GM19025 (cell line): Measurements from ENCODE around the gene AHCYL2.
A peak's percentile ranks its signal among the peaks of the same experiment; 100 is the strongest.

Experiments
- ATAC-seq: cut with Tn5 transposase; IDR thresholded peaks from one replicate; pipeline ENCODE4 v1.9.1; 2021; ENCODE audit warnings: mild to moderate bottlenecking, low read depth, moderate library complexity; ENCODE audit not compliant: unreplicated experiment

The AHCYL2 gene

DNA sequence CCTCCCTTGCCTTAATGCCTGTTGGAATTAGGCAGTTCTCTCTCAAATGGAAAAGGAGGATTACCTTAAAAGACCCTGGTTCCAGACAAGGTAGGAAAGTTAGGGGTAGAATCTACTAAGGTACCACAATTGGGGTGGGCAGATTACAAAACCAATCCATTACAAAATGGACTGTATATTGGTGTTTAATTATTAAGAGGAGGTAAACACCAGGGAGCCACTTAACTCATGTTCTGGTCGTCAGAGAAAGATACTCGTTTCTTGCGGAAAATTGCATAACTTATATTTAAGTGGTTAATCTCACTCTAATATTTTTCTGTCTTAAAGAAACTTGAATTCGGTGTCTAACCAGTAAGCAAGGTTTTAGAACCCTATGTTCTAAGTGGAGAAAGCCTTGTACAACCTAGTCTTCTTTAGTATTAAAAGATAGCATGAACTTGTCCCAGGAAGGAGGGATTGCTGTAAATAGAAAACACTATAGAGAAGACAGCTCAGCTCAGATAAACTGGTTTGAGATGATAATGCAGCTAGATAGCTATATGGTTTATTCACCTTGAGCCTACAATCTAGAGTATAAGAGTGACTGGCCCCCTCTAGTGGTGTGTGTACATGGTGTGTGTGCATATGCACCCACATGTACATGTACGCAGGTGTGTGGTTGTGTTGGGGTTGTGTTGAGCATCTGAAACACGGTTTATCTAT lies 151.4 kb downstream of the AHCYL2 start:
- peak; percentile 55 for ATAC-seq

DNA sequence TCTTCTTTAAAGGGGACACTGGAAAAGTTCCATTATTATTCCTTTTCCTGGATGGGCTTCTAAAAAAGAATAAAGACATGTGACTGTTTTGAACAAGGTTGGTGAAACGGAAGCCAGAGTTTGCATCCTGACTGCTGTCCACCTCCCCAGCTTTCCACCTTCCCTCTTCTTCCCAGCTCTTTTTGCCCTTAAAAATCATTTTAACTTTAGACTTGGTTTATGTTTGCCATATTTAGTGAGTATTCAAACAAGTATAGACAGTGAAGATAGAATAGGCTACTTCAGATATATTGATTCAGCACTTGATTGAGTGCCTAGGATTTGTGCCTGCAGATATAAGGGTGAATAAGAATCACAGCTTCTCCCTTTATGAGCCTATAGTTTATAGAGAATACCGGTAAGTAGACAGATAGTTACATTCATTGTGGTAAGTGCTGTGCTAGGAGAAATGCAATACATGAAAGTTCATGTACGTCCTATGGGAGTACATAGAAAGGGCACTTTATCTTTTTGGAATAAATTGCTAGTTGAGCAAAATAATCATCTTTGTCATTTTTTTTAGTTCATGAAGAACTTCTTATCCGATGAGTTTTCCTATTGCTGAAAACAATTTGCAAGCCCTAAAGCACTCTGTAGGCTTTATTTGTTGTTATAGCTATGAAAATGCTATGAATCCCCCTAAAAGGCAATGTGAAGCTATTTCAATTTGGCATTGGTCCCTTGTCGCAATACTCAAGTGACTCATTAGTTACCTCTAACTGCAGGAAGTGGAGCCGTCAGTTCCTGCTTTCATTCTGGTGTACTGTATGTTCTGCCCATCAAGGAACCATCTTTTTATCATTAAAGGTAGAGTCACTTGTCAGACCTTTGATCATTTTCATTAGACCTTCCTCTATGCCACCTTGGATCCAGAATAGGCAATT lies 152.2 kb downstream of the AHCYL2 start:
- no peak for ATAC-seq

DNA sequence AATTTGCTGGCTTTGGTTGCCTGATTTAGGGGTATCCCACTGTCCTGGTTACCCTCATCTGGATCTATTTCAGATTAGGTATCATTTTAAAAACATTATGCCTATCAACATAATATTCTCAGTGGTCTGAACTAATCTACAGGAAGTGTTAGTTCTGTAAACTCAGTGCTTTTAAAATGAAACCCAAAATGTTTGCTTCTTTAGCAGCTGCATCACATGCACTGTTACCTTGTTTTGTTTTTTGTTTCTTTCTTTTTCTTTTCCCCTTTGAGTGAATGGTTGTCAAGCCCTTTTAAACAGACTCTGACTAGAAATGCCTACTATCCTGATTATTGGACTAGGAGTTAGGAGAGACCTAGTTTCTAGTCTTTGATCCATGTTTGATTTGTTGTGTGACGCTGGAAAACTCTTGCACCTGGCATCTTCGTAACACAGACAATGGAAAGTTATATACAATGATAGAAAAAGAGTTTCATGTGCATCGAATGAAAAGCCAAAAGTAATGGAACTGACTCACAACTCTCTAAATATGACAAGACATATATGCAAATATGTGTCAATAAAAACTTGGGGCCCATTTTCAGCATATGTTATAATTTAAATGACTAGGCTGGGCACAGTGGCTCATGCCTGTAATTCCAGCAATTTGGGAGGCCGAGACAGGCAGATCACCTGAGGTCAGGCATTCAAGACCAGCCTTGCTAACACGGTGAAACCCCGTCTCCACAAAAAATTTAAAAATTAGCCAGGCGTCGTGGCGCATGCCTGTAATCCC lies 157.1 kb downstream of the AHCYL2 start:
- no peak for ATAC-seq

DNA sequence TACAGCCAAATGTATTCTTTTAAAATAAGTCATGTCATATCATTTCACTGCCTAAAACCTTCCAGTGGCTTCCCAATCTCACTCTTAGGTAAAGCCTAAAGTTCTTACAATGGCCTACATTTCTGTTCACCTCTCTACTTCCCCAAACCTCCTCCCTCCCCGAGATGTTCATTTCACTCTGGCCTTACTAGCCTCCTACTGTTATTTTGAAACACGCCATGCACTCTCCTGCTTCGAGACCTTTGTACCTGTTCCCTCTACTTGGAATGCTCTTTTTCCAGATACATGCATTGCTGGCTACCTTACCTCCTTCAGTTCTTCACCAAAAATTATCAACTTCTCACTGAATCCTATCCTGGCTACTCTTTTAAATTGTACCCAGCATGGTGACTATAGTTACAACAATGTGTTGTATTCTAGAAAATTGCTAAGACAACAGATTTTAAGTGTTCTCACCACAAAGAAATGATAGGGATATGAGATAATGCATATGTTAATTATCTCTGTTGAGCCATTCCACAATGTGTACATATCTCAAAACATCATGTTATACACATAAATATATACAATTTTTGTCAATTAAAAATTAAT lies 158.8 kb downstream of the AHCYL2 start:
- no peak for ATAC-seq

DNA sequence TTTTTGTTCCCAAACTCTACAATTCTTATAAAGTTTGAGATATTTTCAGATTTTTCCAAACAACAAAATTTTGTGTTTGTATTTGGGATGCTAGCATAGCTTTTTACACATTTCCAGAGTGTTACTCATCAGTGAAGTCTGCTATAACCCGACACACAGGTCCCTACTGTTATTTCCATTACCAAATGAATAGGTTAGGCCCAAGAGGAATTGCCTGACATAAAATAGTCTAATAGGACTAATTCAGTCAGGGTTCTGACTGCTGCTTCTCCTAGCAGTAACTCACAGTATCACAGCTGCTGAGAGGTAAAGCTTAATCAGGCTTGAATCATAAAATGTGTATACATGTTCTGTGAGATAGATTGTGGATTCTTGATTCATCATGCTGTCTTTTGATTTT lies 160.3 kb downstream of the AHCYL2 start:
- ATAC-seq = no peak

DNA sequence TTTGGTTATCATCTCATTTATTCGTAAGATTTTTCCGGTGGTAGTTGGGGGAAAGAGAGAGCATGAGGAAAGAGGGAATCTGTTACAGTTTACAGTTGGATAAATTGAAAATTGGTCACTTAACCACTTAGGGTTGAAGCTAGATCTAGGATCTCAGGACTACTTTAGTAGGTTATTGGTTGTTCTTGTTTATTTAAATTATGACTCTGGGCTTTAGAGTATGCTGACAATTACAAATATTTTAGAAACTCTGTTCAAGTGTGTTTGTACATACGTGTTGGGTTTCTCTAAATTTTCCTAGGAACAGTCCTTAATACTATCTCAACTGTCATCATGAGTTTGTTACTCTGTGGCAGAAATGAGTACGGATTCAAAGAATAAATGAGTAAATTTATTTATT lies 160.8 kb downstream of the AHCYL2 start:
- ATAC-seq = no peak

DNA sequence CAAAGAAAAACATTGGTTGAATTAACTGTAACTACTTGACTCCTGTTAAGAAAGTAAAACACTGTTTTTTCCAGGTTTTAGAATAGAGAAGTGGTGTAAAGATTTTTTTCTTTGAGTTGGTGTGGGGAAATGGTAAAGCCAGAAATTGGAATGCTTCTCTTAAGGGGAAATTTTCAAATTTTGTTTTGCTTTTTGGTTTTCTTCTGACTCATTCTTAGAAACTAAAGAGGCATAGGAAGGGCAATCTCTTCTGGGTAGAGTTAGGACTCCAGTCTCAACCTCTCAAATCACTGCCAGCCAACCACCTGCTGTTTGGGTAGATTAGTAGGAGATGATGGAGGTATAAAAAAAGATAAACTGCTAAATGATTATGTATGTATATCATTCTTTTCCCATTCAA lies 161.7 kb downstream of the AHCYL2 start:
- no peak for ATAC-seq

DNA sequence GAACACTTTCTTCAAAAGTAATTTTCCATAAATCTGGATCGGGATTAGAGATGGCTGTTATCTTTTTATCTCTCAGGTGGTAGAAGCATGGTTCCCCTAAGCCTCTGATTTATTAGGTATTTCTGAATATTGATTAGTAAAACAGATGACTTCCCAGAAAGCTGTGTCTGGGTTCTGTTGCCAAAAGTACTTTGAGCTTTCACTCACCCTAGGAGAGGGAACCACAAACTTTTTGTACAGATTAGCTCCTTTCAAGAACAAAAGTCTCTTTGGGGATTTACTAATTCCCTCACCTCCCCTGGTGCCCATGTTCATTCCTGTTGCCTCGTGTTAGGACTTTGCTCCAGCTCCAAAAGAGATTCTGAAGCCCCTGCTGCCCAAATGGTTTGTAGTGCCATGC lies 162.7 kb downstream of the AHCYL2 start:
- no peak for ATAC-seq

DNA sequence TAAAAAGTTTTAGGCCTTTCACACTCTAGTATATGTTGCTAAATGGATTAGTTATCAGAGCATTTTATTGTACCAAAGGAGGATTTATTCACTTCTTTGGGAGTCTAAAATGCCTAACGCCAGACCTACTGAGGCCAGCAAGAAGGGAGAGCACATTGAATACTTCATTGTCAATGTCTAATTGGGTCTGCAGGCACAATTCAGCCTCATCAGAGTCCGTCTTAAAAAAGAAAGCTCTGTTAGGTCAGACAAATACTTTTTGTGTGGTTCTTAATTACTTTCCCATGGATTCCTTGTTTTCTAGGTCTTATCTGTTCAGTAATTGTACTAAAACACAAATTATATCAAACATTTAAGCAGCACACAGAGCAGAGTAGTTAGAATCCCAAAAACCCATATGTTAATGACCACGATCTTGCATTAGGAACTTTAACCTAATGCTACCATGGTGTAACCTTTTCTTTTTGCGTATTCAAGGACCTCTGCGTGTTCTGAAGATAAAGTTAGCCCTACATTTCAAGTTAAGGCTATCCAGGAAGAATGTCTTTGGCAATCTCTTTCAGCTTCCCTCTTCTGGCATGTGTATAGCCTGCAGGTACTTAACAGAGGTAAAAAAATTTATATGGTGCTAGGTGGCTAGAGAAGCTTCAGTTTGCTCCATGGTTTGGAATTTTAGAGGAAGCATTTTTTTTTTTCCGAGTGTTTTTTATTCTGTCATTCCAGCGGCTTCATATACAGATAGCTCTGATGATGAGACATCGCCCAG lies 163.7 kb downstream of the AHCYL2 start:
- no peak for ATAC-seq

DNA sequence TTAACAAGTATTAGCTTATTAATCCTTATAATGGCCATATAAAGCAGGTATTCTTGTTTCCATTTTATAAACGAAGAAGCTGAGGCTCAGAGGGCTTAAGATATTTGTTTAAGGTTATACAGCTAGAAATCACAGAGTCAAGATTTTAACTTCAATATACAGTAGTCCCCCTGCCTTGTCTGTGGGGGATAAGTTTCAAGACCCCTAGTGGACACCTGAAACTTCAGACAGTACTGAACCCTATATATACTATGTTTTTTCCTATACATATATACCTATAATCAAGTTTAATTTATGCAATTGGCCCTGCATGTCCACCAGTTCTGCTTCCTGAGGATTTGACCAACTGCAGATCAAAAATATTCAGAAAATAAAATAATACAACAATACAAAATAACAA lies 165.0 kb downstream of the AHCYL2 start:
- no peak for ATAC-seq

DNA sequence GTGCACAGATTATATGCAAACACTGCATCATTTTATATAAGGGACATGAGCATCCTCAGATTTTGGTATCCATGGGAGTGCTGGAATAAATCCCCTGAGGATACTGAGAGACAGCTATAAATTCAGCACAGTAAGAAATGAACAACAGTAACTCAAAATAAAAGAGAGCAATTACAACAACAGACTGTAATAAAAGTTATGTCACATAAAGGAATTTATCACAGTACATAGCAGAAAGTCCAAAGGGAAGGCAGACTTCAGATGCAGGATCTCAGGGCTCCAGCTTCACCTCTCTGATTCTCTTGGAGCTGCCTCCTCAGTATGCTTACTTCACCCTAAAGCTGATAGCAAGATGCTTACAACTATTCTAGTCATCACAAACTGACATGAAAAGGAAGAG lies 165.5 kb downstream of the AHCYL2 start:
- no peak for ATAC-seq

DNA sequence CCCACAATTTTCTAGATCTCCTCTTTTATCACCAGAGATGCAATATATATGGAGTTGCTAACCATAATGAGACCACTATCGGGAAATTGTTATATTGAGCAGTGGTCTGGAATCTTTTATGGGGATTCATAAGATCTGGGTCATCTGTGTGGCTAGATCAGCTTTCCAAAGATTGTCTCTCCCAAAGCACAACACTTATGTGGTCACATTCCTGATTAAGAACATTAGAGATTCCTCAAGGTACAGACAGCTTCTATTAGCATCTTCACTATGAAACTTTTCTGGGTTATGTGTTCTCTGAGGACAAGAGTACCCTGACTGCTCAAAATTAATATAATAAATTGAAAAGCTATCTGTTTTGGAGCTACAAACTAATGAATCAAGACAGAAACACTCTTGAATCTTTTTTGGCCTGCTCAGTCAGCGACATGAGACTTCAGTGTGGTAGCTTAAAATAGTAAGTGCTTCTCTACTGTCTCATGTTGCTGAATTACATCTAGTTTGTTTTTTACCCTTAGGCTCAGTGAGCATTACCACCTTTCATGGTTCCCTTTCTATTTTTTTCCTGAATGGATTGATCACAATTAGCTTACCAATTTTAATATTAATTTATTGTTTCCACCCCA lies 166.8 kb downstream of the AHCYL2 start:
- no peak for ATAC-seq

DNA sequence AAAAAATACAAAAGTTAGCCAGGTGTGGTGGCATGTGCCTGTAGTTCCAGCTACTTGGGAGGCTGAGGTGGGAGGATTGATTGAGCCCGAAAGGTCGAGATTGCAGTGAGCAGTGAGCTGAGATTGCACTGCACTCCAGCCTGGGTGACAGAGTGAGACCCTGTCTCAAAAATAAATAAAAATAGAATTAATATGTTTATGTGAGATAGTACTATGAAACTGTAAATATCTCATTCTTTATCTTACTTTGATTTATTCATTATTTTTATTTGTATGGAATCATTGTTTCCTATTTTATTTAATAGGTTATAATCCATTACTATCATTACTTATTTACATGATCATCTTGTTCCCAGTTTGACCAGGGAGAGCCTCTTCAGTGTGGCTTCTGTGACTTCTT lies 168.4 kb downstream of the AHCYL2 start:
- no peak for ATAC-seq

DNA sequence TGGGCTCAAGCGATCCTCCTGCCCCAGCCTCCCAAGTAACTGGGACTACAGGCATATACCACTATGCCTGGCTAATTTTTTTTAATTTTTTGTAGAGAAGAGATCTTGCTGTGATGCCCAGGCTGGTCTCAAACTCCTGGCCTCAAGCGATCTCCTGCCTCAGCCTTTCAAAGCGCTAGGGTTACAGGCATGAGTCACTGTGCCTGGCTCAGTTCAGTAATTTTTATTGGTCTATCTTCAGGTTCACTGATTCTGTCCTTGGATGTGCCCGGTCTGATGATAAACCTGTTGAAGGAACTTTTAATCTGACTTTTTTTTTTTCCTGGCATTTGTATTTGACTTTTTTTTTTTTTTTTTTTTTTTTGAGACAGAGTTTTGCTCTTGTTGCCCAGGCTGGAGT lies 169.3 kb downstream of the AHCYL2 start:
- ATAC-seq = no peak

DNA sequence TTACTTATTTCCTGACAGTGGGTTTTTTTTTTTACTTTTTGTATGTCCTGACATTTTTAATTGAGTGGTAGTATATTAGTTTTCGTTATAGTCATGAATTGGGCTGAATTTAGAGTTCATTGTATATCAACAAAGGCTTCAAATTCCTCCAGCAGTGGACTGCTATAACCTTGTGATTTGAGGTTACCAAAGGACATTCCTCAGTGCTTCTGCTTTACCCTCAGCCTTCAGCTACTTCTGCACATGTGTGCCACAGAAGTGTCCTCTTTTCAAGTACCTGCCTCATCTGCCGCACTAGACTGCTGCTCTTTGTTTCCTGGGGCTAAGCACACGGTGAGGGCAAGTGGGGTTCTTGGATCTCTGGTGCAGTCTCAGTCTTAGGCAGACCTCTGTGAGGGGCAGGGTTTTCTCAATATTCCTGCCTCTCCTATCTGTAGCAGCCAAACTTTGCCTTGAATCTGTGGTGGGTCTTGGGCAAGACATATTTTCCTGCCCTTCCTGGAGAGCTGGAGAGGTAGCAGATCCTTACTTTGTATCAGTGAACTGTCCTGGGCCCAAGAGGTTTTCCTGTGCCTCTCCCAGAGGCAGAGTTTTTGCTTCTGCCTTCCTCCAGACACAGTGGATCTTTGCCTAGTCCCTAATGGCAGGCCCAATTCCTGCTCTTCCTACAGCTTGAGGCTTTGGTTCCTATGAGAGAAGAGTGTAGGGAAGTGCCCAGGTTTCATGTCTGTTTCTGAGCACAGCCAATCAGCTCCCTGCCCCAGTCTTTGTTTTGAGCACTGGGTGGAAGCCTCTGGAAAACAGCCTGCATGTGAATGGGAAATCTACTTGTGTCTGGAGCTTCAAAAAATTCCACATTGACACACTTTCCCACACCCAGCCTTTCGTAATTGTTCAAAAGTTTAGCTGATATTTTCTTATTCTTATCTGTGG lies 170.4 kb downstream of the AHCYL2 start:
- no peak for ATAC-seq

DNA sequence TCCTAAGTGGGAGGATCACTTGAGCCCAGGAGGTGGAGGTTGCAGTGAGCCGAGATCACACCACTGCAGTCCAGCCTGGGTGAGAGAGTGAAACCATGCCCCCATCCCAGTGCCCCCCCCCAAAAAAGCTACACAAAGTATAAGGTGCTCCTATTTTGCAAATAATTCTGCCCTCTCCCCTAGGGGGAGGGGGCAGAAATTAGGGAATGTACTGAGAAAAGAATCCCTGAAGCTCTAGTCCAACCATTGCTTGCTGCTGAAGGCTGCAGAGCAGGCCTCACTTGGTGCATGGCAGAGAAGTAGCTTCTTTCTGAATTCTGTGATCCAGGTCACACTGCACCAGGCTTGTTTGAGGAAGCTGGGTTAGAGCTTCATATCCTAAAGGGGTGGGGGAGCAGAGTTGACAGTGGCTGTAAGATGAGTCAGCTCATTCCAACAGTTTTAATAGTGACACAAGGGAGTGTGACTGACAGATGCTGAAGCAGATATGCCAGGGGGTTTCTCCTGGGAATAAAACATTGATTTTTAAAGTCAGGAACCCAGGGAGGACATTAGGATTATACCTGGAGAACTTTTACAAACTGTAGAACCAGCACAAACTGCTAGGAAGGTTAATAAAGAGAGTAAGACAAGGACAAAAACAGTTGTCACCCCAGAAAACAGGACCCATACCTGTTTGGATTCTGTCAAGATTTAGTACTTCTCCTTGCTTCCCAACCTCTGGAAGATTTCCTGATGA lies 176.6 kb downstream of the AHCYL2 start:
- ATAC-seq = no peak

DNA sequence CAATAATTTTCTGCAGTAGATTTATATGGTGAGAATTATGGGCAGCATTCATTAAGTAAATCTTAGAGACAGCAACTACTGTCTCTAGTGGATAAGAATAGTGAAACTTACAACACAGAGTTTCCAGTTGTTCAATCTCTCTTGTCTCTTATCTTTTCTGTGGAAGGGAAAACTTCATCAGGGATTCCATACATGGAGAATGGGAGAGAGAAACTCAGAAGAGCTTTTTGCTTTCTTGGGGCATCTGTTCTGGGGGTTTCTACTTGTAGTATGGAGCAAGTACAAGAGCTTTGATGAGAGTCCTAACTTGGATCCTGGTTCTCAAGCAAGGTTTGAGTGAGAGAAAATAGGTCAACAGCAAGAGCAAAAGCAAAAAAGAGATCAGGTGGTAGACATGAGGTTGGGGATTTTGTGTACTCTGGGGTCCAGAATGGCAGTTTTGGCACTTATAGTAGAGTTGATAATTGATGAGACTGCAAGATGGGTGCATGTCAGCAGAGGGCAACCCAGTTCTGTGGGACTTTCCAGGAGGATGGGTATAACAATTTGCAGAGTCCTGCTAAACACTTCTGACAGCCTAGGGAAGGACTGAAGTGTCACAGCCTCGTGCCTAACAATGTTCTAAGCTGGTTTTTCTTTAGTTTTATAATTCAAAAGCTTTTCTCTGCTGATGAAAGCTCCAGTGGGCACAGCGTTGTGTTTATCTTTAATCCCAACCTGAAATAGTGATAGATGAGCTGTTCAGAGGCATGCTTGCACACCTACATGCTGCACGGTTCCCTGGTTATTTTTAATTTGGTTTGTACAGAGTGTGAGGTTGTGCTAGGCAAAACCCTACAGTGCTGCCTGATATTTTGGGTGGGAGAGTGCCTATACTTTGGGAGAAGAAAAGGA lies 177.4 kb downstream of the AHCYL2 start:
- ATAC-seq = peak; percentile 72
